IPS DF 19.7 (cell line): Measurements from ENCODE around the gene OXER1.

Experiments
- DNase-seq: peaks from one replicate; pipeline ENCODE4 v3.0.0-alpha.2; 2013; ENCODE audit warnings: low read depth, low spot score

OXER1 gene

GRCh38 chr2:42764096-42764495 lies at the start of gene OXER1:
Gene OXER1 (minus strand): TSS chr2:42764135. CDS start chr2:42764062, 73 bp downstream.
- no peak for DNase-seq

DNA sequence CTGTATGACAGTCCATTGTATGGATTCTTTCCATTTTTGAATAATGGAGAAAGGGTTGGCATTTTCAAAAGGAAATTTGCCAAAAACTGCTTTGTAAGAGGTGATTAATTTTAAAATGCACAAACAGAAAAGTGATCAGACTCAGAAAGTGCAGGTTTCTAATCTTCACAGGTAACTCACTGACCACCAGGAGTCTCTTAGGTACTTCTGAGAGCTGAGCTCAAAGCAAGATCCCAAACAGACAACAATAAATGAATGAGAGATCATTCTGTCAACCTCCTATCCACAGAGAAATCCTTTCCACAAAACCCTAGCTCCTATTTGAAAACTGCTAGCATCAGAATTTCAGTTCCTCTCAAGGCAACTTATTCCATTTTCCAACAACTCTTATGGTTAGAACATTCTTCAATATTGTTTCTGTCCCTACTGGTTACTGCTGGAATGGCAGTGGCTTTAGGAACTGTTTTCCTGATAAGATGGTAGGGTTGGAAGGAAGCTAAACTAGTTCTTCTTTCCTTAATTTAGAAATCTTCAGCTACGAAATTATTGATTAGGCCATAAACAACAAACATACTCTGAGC lies 49.1 kb upstream of the OXER1 start:
- DNase-seq, result no peak

DNA sequence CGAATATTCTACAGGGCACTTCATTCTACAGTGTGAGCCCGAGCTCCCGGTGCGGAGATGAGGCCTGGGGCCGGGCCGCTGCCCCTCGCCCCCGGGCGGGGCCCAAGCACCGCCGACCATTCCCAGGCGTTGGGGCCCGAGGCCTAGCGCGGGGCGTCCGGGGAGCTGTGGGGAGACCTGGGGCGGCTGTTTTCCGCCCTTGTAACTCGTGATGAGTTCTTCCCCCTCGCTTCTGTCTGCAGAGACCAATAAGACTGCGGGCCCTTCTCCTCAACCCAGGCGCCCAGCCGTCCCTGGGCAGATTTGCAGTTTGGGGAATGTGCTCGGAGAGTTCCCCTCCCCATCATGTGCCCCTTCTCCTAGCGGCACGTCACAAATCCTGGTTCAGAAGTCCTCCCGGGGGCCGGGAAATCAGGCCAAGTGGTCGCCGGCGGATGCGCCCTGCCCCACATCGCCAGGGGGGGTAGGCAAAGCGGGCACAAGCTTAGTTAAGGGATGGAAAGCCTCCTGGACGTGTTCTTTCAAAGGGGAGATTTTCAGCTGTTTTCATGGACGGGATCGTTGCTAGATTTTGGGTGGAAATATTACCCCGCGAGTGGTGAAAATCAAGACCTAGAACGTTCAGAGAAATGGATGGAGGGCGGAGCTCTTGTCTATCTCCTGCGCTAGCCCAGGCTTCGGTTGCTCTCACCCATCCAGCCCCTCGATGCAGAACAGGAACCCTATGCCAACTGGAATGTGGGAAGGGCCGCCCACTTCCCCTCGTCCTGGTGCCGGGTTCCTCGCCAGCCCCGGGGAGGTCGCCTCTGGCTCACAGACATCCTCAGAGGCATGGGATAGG lies 47.3 kb upstream of the OXER1 start:
- no peak for DNase-seq

GRCh38 chr2:42810121-42810970 lies 46.4 kb upstream of the OXER1 start:
- no peak for DNase-seq

GRCh38 chr2:42809819-42810120 lies 45.8 kb upstream of the OXER1 start:
- DNase-seq, result no peak

DNA sequence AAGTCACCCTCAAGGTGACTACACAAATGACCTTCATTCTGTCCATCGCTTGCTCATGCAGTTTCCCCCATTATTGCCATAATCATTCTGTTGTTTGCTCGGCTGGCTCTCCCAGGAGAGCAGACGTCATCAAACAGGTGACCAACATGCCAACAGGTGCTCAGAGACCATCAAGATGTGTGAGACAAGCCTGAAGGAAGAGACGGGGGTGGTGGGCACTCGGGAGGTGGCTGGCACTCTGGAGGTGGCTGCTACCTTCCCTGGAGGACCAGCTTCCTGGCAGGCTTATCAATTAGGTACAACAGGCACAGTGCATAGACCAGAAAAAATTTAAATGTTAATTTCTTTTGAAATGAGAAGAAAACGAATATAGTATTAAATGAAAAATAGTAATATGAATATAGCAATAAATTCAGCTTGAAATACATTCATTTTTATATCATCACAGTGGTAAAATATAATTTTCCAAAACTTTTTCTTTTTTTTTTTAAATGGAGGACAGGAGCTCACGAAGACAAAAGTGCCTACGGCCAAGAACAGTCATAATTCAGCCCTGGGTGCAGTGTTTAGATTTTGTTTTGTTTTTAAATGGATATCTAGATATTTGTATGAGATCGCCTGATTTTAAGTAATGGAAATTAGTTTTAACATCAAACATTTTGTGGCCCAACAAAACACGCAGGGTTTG lies 45.3 kb upstream of the OXER1 start:
- DNase-seq, result no peak

DNA sequence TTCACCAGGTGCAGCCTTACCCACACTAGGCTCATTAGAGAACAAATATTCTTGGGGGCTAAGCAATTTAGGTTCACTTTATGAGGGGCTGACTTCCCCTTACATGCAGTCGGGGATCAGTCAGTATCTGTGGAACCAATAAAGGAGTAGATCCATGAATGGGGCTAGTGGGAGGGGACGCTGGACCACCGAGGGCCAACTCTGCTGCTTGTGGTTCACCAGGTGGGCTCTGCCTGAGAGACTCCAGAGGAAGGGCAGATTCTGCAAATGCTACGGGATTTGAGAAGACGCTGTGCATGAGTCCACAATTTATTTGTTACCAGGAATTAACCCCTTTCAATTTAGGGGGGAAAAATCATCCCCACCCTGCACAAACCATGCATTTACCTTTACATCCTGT lies 44.4 kb upstream of the OXER1 start:
- no peak for DNase-seq

DNA sequence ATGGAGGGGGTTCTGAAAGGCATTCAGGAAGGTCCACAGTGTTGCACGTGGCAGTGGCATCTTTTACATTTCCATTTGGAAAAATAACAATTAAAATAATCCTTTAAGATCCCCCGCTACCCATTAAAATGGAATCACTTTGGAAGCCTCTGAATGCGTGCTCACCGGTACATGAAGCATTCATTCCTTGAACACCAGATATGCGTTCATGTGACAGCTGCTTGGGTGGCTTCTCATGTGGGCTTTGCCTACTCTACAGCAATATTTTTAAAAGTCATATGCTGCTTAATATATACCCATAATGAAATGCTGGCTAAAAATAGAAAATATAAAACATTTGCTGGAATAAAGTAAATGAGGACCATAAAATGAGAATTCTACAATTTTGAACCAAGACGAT lies 42.9 kb upstream of the OXER1 start:
- DNase-seq, result no peak

- no peak for DNase-seq
These were observed 41.0 kb upstream of the OXER1 start for GRCh38 chr2:42804891-42805290.

DNA sequence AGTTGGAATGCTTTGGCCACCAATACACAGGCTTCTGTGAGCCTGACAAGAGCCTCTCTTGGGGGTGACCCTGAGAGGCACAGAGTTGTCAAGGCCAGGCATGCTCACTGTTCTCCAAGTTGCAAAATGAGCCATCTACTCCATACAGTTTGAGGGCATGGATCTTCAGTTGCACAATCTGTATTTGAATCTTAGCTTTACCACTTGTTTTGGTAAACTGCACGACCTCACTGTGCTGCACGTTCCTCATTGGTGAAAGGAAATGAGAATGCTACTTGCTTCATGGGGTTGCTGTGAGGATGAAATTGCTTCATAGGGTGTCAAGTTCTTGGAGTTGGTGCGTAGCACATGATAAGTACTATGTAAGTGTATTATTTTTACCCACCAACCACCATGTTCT lies 40.4 kb upstream of the OXER1 start:
- DNase-seq, result no peak

DNA sequence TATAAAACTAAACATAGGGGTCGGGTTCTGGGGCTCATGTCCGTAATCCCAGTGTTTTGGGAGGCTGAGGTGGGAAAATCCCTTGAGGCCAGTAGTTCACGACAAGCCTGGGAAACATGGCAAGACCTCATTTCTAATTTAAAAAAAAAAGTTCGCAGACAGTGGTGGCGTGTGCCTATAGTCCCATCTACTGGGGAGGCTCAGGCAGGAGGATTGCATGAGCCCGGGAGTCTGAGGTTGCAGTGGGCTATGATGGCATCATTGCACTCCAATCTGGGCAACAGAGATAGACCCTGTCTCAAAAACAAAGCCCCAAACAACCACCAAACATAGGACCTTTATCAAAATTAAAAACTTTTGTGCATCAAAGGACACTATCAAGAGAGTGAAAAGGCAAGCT lies 38.2 kb upstream of the OXER1 start:
- no peak for DNase-seq

- no peak for DNase-seq
These were observed 37.4 kb upstream of the OXER1 start for GRCh38 chr2:42801381-42801780.

- DNase-seq, result no peak
These were observed 37.0 kb upstream of the OXER1 start for GRCh38 chr2:42800981-42801380.

GRCh38 chr2:42800461-42800962 lies 36.6 kb upstream of the OXER1 start:
- DNase-seq, result no peak

DNA sequence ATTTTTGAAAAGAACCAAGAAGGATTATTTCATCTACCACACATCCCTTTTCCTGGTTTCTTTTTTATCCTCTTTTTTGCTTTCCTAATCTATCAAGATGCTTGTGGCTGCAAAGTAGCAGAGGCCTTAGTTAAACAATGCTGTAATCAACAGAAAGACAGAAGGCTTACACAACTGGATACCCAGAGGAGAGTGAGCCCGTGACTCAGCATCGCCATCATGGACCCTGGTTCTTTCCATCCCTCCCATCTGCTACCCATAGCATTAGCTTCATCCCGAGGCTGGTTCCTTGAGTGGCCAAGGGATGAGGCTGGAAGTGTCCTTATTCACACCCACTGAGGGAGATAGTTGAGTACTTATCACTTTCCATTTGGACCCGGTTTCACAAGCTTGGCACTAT lies 35.9 kb upstream of the OXER1 start:
- no peak for DNase-seq

GRCh38 chr2:42797281-42797680 lies 33.3 kb upstream of the OXER1 start:
- DNase-seq, result no peak

DNA sequence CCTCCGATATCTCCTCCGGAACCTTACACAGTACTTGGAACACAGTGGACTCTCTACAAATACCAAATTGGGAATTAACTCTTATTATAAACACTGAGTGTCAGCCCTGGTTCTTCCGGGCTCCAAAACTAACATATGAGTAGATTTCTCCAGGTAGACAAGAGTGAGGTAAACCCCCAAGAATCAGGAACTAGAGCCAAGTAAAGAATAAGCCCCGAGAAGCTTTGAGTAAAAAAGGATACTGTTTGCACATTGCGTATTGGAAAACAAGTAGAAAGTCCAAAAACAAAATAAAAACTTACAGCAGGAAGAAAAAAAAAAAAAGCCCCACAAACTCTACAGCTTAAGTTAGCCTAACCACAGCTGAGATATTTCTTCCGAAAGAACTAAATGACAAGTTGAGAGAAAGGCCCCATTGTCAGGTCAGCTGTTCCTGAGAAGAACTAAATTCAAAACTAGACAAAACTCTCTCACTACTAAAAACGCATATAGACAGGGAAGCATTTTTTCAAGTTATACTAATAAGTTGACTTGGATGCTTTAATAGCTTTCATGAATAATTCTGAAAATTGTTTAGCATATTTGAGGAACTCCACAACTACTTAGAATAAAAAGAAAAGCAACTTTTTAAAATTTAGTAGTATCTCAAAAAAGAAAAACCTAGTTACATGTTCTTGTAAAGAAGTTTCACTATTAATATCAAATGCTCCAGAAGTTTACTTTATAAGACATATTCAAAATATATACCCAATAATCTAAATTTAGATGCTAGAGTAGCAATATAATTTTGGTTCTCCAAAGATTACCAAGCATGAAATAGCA lies 32.7 kb upstream of the OXER1 start:
- no peak for DNase-seq

DNA sequence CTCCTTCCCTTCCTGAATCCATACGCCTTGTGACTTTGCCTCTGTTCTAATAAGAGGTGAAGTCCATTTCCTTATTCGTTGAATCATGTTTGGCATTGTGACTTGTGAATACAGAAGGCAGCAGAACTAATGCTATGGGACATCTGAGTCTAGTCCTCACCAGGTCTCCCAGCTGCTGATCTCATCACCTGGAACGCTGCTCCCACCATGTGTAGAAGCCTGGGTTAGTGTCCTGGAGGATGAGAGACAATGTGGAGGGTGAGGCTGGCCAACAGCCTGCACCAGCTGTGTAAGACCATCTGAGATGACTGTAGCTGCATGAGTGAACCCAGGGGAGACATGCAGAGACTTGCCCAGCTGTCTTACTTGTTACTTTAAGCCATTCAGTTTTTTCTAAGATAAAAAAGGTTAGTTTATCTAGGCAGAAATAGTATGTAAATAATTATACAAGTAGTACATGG lies 31.9 kb upstream of the OXER1 start:
- DNase-seq, result no peak

- no peak for DNase-seq
These were observed 31.3 kb upstream of the OXER1 start for GRCh38 chr2:42795275-42795674.

DNA sequence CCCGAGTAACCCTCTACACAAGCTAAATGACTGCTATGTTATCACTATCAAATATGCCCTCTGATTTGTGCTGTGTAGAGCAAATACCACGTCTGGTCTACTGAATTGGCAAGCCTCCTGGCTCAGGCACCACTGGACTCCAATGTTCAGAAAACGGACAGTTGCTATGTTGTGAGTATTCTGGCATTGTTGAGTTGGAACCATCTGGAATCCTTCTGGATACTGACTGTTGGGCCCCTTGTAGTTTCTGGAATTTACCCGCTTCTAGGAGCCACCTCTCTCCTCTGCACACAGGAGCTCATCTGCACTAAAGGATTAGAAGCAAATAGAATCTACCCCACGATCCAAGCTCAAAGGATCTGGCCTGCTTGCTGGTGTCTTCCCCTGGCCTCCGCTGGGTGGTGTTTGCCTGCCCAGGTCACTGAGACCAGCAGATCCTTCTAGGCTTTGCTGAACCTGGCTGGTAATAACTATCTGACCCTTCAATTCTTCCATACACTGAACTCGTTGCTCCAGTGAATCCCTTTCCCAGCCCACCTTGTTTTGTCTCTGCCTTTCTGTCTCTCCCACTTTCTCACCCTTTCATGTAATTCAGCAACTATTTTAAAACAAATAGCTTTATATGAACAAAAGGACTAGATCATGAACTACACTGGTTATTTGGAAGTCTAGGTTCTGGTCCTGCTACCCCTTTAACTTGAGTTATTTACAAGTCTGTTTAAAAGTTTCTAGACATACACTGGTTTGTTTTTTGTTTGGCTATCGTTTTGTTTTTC lies 30.5 kb upstream of the OXER1 start:
- no peak for DNase-seq
